OCI-LY7 (cell line): ENCODE results near the gene CACNA1D. TPM values are rescaled to one million over a fixed set of nuclear protein-coding genes. Genes with fewer than 3 reads are reported as not detected.

ENCODE experiments used
- BruUV-seq: library from RNA; stranded (reverse); fragments of 400-500 nt; replicated peaks from 2 replicates; lab custom pipeline; 2021; lab: Mats Ljungman, UMichigan
- CTCF ChIA-PET: fragments of 300-600 bp; sonication (Branson Sonifier 250); formaldehyde crosslinking; loops from one replicate; lab custom pipeline; 2022; ENCODE audit warnings: antibody characterized with exemption; ENCODE audit not compliant: unreplicated experiment; lab: Charles Lee
- POLR2A ChIA-PET: fragments of 300-600 bp; sonication (Branson Sonifier 250); formaldehyde crosslinking; loops from one replicate; lab custom pipeline; 2022; ENCODE audit warnings: antibody characterized with exemption; lab: Charles Lee
- DNase-seq: peaks from one replicate; pipeline ENCODE4 v3.0.0-alpha.2; 2015; ENCODE audit warnings: low spot score
- H2AFZ ChIP-seq: fragments of 200-600 bp; sonication (generic), shearing (Covaris generic); 2 replicates; pipeline ENCODE4 v1.6.1; 2014; ENCODE audit warnings: mild to moderate bottlenecking, antibody characterized with exemption, low read length, moderate library complexity
- H3K27ac ChIP-seq: fragments of 200-600 bp; sonication (generic); 2 replicates; pipeline ENCODE4 v1.5.1; 2014; ENCODE audit warnings: mixed run types, low read depth, mild to moderate bottlenecking, moderate library complexity, low read length, inconsistent platforms; ENCODE audit not compliant: poor library complexity, severe bottlenecking
- H3K36me3 ChIP-seq: fragments of 200-600 bp; sonication (generic); 2 replicates; pipeline ENCODE4 v1.6.1; 2014; ENCODE audit warnings: mild to moderate bottlenecking, antibody characterized with exemption, low read length, moderate library complexity, mixed read lengths; ENCODE audit not compliant: insufficient read depth
- H3K4me1 ChIP-seq: fragments of 200-600 bp; sonication (generic); 2 replicates; pipeline ENCODE4 v1.5.1; 2014; ENCODE audit warnings: mild to moderate bottlenecking, low read length; ENCODE audit not compliant: insufficient read depth, poor library complexity, severe bottlenecking
- H3K4me2 ChIP-seq: fragments of 200-600 bp; sonication (generic); 2 replicates; pipeline ENCODE4 v1.6.1; 2014; ENCODE audit warnings: mild to moderate bottlenecking, low read length
- H3K4me3 ChIP-seq: fragments of 200-600 bp; sonication (generic); 2 replicates; pipeline ENCODE4 v1.5.1; 2014; ENCODE audit warnings: mild to moderate bottlenecking, low read depth, low read length; ENCODE audit not compliant: poor library complexity, severe bottlenecking
- H3K79me2 ChIP-seq: fragments of 200-600 bp; sonication (generic); 2 replicates; pipeline ENCODE4 v1.6.1; 2016; ENCODE audit warnings: low read depth, mild to moderate bottlenecking, low read length, moderate library complexity, mixed read lengths; ENCODE audit not compliant: insufficient read depth
- H3K9me2 ChIP-seq: fragments of 200-600 bp; sonication (generic); 2 replicates; pipeline ENCODE4 v1.6.1; 2016; ENCODE audit warnings: mild to moderate bottlenecking, low read length, mixed read lengths; ENCODE audit not compliant: insufficient read depth
- H3K9me3 ChIP-seq: fragments of 200-600 bp; sonication (generic); 2 replicates; pipeline ENCODE4 v1.6.1; 2014; ENCODE audit warnings: mild to moderate bottlenecking, mixed run types, low read length, mixed read lengths
- H4K20me1 ChIP-seq: fragments of 200-600 bp; sonication (generic); 2 replicates; pipeline ENCODE4 v1.6.1; 2014; ENCODE audit warnings: mild to moderate bottlenecking, antibody characterized with exemption, low read length, moderate library complexity, mixed read lengths; ENCODE audit not compliant: insufficient read depth
- EZH2phosphoT487 ChIP-seq: fragments of 200-600 bp; sonication (generic); IDR thresholded peaks from 2 replicates; pipeline ENCODE4 v1.6.1; 2018; ENCODE audit warnings: low read depth, borderline replicate concordance, mild to moderate bottlenecking, mixed run types, antibody characterized with exemption, low read length, moderate library complexity, mixed read lengths
- intact Hi-C: fragments of 100-400 bp; cut with micrococcal nuclease; formaldehyde crosslinking; loops from one replicate; pipeline ENCODE4 v1.10.0; 2022; ENCODE audit not compliant: unreplicated experiment
- total RNA-seq, 2 experiments: library from RNA; depleted of rRNA in 1 of 2; stranded (reverse); fragments of >200 nt in 1 of 2; shearing (Covaris generic) in 1 of 2; gene quantifications; 2 replicates each; pipeline ENCODE4 v1.2.3, GENCODE V29; 2014 to 2022
- TF ChIP-seq, protein P1 (sequence below): fragments of 200-600 bp; sonication (generic); conservative IDR thresholded peaks from 2 replicates; pipeline ENCODE4 v1.5.1; 2014; ENCODE audit warnings: mild to moderate bottlenecking, antibody characterized with exemption, low read length, moderate library complexity, mixed read lengths

CACNA1D gene
- total RNA-seq, 2 experiments from 2014 or later = 0.42 TPM; not detected in 1

DNA sequence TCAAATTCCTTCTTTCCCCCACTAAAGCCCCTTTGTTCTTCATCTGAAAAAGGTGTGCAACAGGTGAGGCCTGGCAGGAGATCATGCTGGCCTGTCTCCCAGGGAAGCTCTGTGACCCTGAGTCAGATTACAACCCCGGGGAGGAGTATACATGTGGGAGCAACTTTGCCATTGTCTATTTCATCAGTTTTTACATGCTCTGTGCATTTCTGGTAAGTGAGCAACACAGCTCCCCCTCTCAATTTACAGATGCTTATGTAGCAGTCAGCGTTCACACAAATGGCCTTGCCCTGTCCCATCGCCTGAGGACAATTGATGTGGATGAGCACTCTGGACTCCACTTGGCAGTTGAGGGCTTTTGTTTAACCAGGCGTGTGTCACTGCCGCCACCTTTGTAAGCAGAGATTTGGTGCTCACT, 281.4 kb downstream of the CACNA1D start:
- no TSS peak for BruUV-seq
- intact Hi-C loops = no loop called here

DNA sequence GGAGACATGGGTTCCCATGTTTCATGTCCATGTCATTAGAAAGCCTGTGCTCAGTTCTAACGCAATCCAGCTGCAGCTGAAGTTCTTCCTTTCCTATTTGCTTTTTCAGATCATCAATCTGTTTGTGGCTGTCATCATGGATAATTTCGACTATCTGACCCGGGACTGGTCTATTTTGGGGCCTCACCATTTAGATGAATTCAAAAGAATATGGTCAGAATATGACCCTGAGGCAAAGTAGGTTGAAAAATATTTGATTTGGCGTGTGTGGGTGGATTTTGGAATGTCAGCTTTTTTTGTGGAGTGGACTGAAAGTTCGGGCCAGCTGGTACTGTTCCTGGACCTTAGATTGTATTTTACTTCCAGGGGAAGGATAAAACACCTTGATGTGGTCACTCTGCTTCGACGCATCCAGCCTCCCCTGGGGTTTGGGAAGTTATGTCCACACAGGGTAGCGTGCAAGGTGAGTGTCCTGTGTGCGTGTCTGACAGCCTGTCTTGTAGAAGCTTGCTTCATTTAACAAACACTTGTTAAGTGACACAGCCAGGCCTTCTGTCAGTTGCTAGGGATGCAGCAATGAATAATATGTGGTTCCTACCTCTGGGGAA, 282.2 kb downstream of the CACNA1D start:
- H3K27ac ChIP-seq = no peak overlapping the region
- H3K4me3 ChIP-seq = no peak overlapping the region
- no peaks in the 10 kb centered on the region for H3K36me3 ChIP-seq
- TF ChIP-seq, protein P1, sequence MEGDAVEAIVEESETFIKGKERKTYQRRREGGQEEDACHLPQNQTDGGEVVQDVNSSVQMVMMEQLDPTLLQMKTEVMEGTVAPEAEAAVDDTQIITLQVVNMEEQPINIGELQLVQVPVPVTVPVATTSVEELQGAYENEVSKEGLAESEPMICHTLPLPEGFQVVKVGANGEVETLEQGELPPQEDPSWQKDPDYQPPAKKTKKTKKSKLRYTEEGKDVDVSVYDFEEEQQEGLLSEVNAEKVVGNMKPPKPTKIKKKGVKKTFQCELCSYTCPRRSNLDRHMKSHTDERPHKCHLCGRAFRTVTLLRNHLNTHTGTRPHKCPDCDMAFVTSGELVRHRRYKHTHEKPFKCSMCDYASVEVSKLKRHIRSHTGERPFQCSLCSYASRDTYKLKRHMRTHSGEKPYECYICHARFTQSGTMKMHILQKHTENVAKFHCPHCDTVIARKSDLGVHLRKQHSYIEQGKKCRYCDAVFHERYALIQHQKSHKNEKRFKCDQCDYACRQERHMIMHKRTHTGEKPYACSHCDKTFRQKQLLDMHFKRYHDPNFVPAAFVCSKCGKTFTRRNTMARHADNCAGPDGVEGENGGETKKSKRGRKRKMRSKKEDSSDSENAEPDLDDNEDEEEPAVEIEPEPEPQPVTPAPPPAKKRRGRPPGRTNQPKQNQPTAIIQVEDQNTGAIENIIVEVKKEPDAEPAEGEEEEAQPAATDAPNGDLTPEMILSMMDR = no peak
- TF ChIP-seq EZH2phosphoT487 = no peak
- no peaks in the 10 kb centered on the region for H3K9me2 ChIP-seq
- POLR2A ChIA-PET = no interaction called here
- intact Hi-C loops = no loop called here
- no TSS peak for BruUV-seq
- H4K20me1 ChIP-seq = no peaks in the 10 kb centered on the region
- CTCF ChIA-PET = no interaction called here
- H3K9me3 ChIP-seq = no peaks in the 10 kb centered on the region
- no peaks in the 10 kb centered on the region for H3K4me1 ChIP-seq
- no peak overlapping the region for H2AFZ ChIP-seq
- no peak for DNase-seq
- H3K79me2 ChIP-seq = no peaks in the 10 kb centered on the region
- no peak overlapping the region for H3K4me2 ChIP-seq

More for the DNA sequence above, 281.4 kb downstream of the CACNA1D start:
- Histone ChIP-seq H3K9me2 (no peaks in the 10 kb centered on the region), H3K9me3 (no peaks in the 10 kb centered on the region), H4K20me1 (no peaks in the 10 kb centered on the region), H3K79me2 (no peaks in the 10 kb centered on the region), H3K4me3 (no peak overlapping the region), H3K27ac (no peak overlapping the region), H3K4me2 (no peak overlapping the region), H3K36me3 (no peaks in the 10 kb centered on the region), H2AFZ (no peak overlapping the region), H3K4me1 (no peaks in the 10 kb centered on the region)
- ChIA-PET CTCF (no interaction called here), POLR2A (no interaction called here)
- no peak for DNase-seq
- TF ChIP-seq, protein P1 = no peak
- no peak for TF ChIP-seq EZH2phosphoT487

DNA sequence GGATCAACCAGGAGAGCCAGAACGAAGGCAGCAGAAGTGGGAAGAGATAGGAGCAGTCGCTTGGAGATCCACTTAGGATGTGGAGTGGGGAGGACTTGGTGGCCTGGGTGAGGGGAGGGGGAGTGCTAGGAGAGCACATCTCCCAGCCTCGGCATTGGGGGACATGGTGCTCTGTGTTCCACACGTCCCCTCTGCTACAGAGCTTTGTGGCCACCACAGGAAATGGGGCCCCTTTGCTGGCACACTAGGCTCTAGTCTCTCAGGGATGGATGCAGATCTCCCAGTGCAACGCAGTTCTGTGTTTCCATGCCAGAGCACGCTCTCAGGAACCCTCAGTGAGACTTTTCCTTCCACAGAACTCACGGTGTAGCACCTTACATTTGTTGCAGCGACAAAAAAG, 283.1 kb downstream of the CACNA1D start:
- no peak overlapping the region for H3K4me2 ChIP-seq
- H3K4me3 ChIP-seq = no peak overlapping the region
- H3K36me3 ChIP-seq = no peaks in the 10 kb centered on the region
- H3K9me2 ChIP-seq = no peaks in the 10 kb centered on the region
- H4K20me1 ChIP-seq = no peaks in the 10 kb centered on the region
- TF ChIP-seq EZH2phosphoT487 = no peak
- no peaks in the 10 kb centered on the region for H3K9me3 ChIP-seq
- ChIA-PET CTCF (no interaction called here), POLR2A (no interaction called here)
- no peak overlapping the region for H3K27ac ChIP-seq
- no peak for DNase-seq
- H3K79me2 ChIP-seq = no peaks in the 10 kb centered on the region
- no TSS peak for BruUV-seq
- no peaks in the 10 kb centered on the region for H3K4me1 ChIP-seq
- no peak overlapping the region for H2AFZ ChIP-seq
- intact Hi-C loops = no loop called here
